ENCODE data around the gene SERINC5.

The SERINC5 gene

DNA sequence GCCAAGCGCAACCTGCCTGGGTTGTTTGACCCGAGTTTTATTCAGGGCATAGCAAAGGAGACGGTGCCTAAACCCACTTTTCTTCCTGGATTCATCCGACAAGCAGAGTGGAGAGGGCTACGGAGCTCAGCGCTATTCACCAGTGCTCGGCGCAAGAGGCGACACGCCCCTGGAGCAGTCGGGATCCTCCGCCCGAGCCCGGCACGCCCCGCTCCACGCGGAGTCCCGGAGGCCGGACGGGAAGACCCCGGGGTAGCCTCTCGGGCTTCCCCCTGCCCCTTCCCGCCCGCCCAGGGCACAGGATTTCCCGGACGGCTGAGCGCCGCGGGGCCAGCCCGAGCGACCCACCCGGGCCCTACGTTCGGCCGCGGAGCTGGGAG lies 427 bp downstream of the SERINC5 start:
- ATAC-seq (ENCODE audit: low read depth) (peak; percentile 74), DNase-seq (ENCODE audit: low spot score) (no peak)
- TF ChIP-seq, protein P1, sequence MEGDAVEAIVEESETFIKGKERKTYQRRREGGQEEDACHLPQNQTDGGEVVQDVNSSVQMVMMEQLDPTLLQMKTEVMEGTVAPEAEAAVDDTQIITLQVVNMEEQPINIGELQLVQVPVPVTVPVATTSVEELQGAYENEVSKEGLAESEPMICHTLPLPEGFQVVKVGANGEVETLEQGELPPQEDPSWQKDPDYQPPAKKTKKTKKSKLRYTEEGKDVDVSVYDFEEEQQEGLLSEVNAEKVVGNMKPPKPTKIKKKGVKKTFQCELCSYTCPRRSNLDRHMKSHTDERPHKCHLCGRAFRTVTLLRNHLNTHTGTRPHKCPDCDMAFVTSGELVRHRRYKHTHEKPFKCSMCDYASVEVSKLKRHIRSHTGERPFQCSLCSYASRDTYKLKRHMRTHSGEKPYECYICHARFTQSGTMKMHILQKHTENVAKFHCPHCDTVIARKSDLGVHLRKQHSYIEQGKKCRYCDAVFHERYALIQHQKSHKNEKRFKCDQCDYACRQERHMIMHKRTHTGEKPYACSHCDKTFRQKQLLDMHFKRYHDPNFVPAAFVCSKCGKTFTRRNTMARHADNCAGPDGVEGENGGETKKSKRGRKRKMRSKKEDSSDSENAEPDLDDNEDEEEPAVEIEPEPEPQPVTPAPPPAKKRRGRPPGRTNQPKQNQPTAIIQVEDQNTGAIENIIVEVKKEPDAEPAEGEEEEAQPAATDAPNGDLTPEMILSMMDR (IDR thresholded peaks at IDR 0.05; ENCODE audit: poor library complexity, severe bottlenecking) = no peak
- H3K9me3 ChIP-seq (ENCODE audit: severe bottlenecking) = no peaks in the 10 kb centered on the region
- H3K27ac ChIP-seq (ENCODE audit: poor library complexity, severe bottlenecking) = peak overlapping the region; percentile 47
- peak overlapping the region; percentile 75 for H3K4me3 ChIP-seq (ENCODE audit: severe bottlenecking)
- no peaks in the 10 kb centered on the region for H3K27me3 ChIP-seq (ENCODE audit: insufficient read depth, poor library complexity, severe bottlenecking)
- H3K4me1 ChIP-seq (ENCODE audit: insufficient read depth, poor library complexity, severe bottlenecking) = peaks cover 6% of the 10 kb centered on the region
- no peaks in the 10 kb centered on the region for H3K36me3 ChIP-seq (ENCODE audit: low read depth)

DNA sequence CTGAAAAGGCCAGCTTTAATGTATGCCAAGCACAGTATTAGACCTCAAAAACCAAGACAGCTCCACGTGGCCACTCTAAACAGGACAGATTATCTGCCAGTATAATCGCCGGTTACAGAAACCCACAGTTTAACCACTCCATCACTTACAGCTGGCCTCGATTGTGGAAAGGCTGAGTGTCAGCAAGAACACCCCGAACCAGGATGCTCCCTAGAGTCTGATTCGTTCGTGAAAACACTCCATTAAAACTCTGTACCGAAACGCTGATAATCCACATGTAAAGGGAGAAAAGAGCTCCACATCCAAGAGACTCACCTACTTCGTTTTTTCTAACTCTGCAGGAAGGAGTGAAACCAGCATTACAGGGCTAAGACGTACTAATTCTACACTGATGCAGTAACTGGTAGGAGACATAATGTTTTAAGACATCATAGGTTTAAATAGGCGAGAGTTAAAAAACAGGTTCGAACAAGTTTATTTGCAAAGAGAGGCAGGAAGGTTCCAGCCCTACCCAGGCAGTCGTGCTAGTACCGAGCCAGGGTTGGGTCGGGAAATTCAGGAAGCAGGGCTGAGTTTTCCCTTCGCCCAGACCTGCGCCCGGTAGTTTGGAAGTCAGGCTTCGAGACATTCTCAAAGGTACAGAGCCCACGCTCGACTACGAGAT lies 949 bp downstream of the SERINC5 start:
- H3K27ac ChIP-seq (ENCODE audit: poor library complexity, severe bottlenecking) = peak overlapping the region; percentile 47
- H3K36me3 ChIP-seq (ENCODE audit: low read depth) = no peaks in the 10 kb centered on the region
- TF ChIP-seq, protein P1 (IDR thresholded peaks at IDR 0.05; ENCODE audit: poor library complexity, severe bottlenecking) = no peak
- H3K4me3 ChIP-seq (ENCODE audit: severe bottlenecking) = peak overlapping the region; percentile 75
- no peaks in the 10 kb centered on the region for H3K9me3 ChIP-seq (ENCODE audit: severe bottlenecking)
- peaks cover 6% of the 10 kb centered on the region for H3K4me1 ChIP-seq (ENCODE audit: insufficient read depth, poor library complexity, severe bottlenecking)
- peak; percentile 42 for ATAC-seq (ENCODE audit: low read depth)
- H3K27me3 ChIP-seq (ENCODE audit: insufficient read depth, poor library complexity, severe bottlenecking) = no peaks in the 10 kb centered on the region
- no peak for DNase-seq (ENCODE audit: low spot score)

GRCh38 chr5:80251636-80252035 lies 4.2 kb downstream of the SERINC5 start:
- DNase-seq (ENCODE audit: low spot score) (no peak), ATAC-seq (ENCODE audit: low read depth) (no peak)
- TF ChIP-seq, protein P1 (IDR thresholded peaks at IDR 0.05; ENCODE audit: poor library complexity, severe bottlenecking) = no peak
- Histone ChIP-seq H3K4me3 (ENCODE audit: severe bottlenecking) (no peak overlapping the region), H3K4me1 (ENCODE audit: insufficient read depth, poor library complexity, severe bottlenecking) (peaks cover 19% of the 10 kb centered on the region), H3K27me3 (ENCODE audit: insufficient read depth, poor library complexity, severe bottlenecking) (no peaks in the 10 kb centered on the region), H3K36me3 (ENCODE audit: low read depth) (no peaks in the 10 kb centered on the region), H3K9me3 (ENCODE audit: severe bottlenecking) (no peaks in the 10 kb centered on the region), H3K27ac (ENCODE audit: poor library complexity, severe bottlenecking) (peak overlapping the region; percentile 22)

DNA sequence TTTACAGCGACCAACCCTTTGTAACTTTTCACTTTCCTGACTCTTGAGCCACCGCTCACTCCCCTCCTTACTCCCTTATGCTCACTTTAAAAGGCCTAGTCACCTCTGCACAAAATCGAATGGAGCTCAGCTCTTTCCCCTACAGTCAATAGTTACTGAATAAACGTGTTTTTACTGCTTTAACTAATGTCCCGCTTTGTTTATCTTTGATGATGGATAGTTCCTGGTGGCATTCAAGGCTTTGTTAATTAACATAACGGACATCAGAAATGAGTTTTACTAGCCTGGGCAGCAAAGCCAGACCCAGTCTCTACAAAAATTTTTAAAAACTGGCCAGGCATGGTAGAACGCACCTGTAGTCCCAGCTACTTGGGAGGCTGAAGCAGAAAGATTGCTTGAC lies 5.0 kb downstream of the SERINC5 start:
- Histone ChIP-seq H3K27ac (ENCODE audit: poor library complexity, severe bottlenecking) (no peak overlapping the region), H3K27me3 (ENCODE audit: insufficient read depth, poor library complexity, severe bottlenecking) (no peaks in the 10 kb centered on the region), H3K4me3 (ENCODE audit: severe bottlenecking) (no peak overlapping the region), H3K36me3 (ENCODE audit: low read depth) (no peaks in the 10 kb centered on the region), H3K9me3 (ENCODE audit: severe bottlenecking) (no peaks in the 10 kb centered on the region), H3K4me1 (ENCODE audit: insufficient read depth, poor library complexity, severe bottlenecking) (peaks cover 27% of the 10 kb centered on the region)
- TF ChIP-seq, protein P1 (IDR thresholded peaks at IDR 0.05; ENCODE audit: poor library complexity, severe bottlenecking) = no peak
- ATAC-seq (ENCODE audit: low read depth) (no peak), DNase-seq (ENCODE audit: low spot score) (no peak)

DNA sequence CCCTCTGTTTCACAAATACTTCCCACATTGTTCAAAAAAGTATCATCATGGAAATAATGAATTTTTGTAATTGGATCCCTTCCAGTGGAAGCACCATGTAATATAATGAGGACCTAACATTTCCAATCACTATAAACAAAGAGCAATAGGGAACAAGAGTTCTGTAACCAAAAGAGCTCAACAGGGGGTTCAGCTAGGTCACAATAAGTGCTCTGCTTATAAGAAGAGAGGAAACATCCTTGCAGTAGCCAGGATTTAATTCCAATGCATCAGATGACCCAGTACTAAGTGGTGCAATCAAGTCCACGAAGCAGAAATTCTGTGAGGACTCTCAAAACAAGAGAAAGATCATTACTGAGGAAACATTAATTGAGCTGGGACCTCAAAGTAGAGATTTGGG lies 5.9 kb downstream of the SERINC5 start:
- H3K4me1 ChIP-seq (ENCODE audit: insufficient read depth, poor library complexity, severe bottlenecking) = peaks cover 33% of the 10 kb centered on the region
- ATAC-seq (ENCODE audit: low read depth) = no peak

More for the DNA sequence above, 5.9 kb downstream of the SERINC5 start:
- Histone ChIP-seq H3K27ac (ENCODE audit: poor library complexity, severe bottlenecking) (no peak overlapping the region), H3K27me3 (ENCODE audit: insufficient read depth, poor library complexity, severe bottlenecking) (no peaks in the 10 kb centered on the region), H3K36me3 (ENCODE audit: low read depth) (no peaks in the 10 kb centered on the region), H3K9me3 (ENCODE audit: severe bottlenecking) (no peaks in the 10 kb centered on the region), H3K4me3 (ENCODE audit: severe bottlenecking) (no peak overlapping the region)
- TF ChIP-seq, protein P1 (IDR thresholded peaks at IDR 0.05; ENCODE audit: poor library complexity, severe bottlenecking) = no peak
- DNase-seq (ENCODE audit: low spot score) = no peak
